ENCODE measurements around the gene COL4A4.

COL4A4 gene

DNA sequence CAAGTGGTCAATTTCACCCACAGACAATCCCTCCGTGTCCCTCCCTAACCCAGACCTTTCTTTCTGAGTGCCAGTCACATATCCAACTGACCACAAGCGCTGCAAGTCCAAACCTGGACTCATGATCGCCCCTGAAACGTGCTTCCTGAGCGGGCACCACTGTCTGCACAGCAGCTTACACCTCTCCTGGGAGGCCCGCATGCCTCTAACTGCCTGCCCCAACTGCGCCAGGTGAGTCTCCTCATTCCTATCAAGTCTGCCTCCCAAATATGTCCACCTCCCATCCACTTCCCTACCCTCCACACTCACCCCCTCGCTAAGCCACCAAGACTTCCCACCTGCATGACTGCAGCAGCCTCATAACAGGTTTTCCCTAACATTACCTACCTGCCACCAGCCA lies 33.4 kb downstream of the COL4A4 start:
- TF ChIP-seq TAF1 (IDR thresholded peaks at IDR 0.05; ENCODE audit: borderline replicate concordance, insufficient read depth, low read length): no peak
- no peak for TF ChIP-seq FOXP2 (optimal IDR thresholded peaks at IDR 0.05; ENCODE audit: borderline replicate concordance, extremely low read depth, extremely low read length, insufficient read depth)
- TF ChIP-seq, protein P1, sequence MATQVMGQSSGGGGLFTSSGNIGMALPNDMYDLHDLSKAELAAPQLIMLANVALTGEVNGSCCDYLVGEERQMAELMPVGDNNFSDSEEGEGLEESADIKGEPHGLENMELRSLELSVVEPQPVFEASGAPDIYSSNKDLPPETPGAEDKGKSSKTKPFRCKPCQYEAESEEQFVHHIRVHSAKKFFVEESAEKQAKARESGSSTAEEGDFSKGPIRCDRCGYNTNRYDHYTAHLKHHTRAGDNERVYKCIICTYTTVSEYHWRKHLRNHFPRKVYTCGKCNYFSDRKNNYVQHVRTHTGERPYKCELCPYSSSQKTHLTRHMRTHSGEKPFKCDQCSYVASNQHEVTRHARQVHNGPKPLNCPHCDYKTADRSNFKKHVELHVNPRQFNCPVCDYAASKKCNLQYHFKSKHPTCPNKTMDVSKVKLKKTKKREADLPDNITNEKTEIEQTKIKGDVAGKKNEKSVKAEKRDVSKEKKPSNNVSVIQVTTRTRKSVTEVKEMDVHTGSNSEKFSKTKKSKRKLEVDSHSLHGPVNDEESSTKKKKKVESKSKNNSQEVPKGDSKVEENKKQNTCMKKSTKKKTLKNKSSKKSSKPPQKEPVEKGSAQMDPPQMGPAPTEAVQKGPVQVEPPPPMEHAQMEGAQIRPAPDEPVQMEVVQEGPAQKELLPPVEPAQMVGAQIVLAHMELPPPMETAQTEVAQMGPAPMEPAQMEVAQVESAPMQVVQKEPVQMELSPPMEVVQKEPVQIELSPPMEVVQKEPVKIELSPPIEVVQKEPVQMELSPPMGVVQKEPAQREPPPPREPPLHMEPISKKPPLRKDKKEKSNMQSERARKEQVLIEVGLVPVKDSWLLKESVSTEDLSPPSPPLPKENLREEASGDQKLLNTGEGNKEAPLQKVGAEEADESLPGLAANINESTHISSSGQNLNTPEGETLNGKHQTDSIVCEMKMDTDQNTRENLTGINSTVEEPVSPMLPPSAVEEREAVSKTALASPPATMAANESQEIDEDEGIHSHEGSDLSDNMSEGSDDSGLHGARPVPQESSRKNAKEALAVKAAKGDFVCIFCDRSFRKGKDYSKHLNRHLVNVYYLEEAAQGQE (IDR thresholded peaks at IDR 0.05; ENCODE audit: insufficient read depth in 1 of 2, low read depth in 2 of 2, low read length in 2 of 2): no peak
- no peak for TF ChIP-seq SIN3A (IDR thresholded peaks at IDR 0.05; ENCODE audit: borderline replicate concordance, insufficient read depth, low read length)
- TF ChIP-seq POLR2AphosphoS5 (IDR thresholded peaks at IDR 0.05; ENCODE audit: low read depth, low read length): no peak

DNA sequence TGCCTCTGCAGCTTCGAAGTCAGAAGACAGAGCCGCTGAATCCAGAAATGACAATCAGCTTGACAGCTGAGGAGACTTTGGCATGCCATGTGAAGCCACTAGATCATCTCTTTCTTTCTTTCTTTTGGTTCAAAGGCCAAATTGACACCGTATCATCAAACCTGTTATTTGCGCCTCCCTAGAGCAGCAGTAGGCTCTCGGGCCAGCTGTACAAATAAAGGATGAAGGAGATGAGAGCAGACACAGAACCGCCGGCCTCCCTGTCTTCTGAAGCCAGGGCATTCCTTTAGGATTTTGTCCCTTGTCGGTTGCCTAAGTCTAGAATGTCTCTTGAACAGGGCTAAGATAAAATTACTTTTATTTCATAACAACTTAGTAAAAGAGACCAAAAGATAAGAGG lies 36.8 kb downstream of the COL4A4 start:
- TF ChIP-seq SIN3A (IDR thresholded peaks at IDR 0.05; ENCODE audit: borderline replicate concordance, insufficient read depth, low read length): no peak

DNA sequence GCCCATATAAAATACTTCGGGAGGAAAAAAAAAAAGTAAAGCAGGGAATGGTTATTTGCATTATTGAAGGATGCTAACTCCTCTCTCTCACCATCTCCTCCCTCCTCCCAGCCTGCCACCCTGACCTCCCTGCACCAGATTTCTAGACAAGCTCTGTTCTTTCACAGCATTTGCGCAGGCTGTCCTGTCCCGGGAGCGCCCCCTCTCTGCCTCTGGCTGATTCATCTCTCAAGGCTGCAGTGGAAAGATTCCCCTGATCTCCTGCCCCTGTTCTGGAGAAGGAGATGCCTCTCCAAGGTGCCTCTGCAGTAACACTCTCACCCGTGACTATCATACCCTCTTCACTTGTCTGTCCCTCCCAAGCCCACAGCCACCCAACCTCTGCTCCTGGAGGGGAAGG lies 38.5 kb downstream of the COL4A4 start:
- TF ChIP-seq POLR2AphosphoS5 (IDR thresholded peaks at IDR 0.05; ENCODE audit: low read depth, low read length) (no peak), SIN3A (IDR thresholded peaks at IDR 0.05; ENCODE audit: borderline replicate concordance, insufficient read depth, low read length) (no peak), FOXP2 (optimal IDR thresholded peaks at IDR 0.05; ENCODE audit: borderline replicate concordance, extremely low read depth, extremely low read length, insufficient read depth) (no peak)
- TF ChIP-seq, protein P1 (IDR thresholded peaks at IDR 0.05; ENCODE audit: insufficient read depth in 1 of 2, low read depth in 2 of 2, low read length in 2 of 2): no peak

DNA sequence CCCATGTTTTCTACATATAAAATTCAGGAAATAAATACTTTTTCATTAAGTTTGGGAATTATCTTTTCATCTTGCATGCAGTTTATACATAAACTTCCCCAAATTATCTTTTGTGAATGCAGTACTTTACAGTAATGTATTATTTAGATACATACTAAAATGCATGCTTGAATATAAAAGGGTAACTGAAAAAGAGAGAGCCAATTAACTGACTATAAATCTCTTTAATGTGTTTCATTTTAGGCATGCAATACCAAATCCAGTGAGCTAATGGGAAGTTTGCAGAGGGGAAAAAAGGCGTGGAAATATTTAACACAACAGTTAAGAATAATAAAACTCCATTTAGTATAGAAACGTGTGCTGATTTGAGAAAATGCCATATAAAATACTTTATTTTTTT lies 39.2 kb downstream of the COL4A4 start:
- no peak for TF ChIP-seq FOXP2 (optimal IDR thresholded peaks at IDR 0.05; ENCODE audit: borderline replicate concordance, extremely low read depth, extremely low read length, insufficient read depth)

DNA sequence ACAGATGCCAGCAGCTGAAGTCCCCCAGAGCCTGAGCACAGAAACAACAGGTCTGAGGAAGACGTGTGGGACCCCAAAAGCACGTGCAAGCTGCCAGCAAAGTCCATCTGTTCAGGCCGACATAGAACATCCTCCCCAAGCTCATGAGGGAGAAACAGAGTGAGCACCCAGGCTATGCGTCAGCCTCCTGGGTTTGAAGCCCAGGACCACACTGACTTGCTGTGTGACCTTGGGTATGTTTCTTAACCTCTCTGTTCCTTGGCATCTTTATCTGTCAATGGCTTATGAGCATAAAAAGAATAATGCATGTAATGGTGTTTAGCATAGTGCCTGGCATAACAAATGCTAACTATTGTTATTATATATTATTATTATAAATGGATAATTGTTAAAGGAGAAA lies 40.3 kb downstream of the COL4A4 start:
- TF ChIP-seq, protein P1 (IDR thresholded peaks at IDR 0.05; ENCODE audit: insufficient read depth in 1 of 2, low read depth in 2 of 2, low read length in 2 of 2): no peak

DNA sequence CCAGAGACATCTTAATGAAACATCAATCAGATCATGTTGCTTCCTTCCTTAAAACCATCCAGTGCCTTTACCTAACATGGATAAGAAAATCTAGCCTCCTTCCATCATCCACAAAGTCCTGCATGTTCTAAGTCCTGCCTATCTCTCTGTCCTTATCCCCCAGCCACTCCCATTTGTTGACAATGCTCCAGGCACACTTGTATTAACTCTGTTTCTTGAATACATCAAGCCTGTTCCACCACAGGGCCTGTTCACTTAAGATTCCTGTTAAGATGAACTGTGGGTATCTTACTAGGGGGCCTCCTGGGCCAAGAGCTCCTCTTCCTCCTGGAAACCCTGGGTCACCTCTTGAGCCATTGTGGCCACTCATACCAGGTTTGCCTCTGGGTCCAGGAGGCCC lies 45.7 kb downstream of the COL4A4 start:
- no peak for TF ChIP-seq TAF1 (IDR thresholded peaks at IDR 0.05; ENCODE audit: borderline replicate concordance, insufficient read depth, low read length)
- TF ChIP-seq POLR2AphosphoS5 (IDR thresholded peaks at IDR 0.05; ENCODE audit: low read depth, low read length): no peak
- TF ChIP-seq SIN3A (IDR thresholded peaks at IDR 0.05; ENCODE audit: borderline replicate concordance, insufficient read depth, low read length): no peak
- TF ChIP-seq, protein P1 (IDR thresholded peaks at IDR 0.05; ENCODE audit: insufficient read depth in 1 of 2, low read depth in 2 of 2, low read length in 2 of 2): no peak
- TF ChIP-seq FOXP2 (optimal IDR thresholded peaks at IDR 0.05; ENCODE audit: borderline replicate concordance, extremely low read depth, extremely low read length, insufficient read depth): no peak
